GM12891 (cell line): ENCODE data around the gene CACYBP. TPM values are rescaled to one million over a fixed set of nuclear protein-coding genes. Genes with fewer than 3 reads are reported as not detected.

Experiments
- DNase-seq: peaks from one replicate; pipeline ENCODE4 v3.0.0; 2011; ENCODE audit warnings: low spot score; ENCODE audit not compliant: insufficient read length
- FAIRE-seq: peaks from 2 replicates; lab custom pipeline; 2011; peaks lifted over from hg19 to GRCh38; lab: Jason Lieb, UNC
- PAX5 ChIP-seq: IDR thresholded peaks from 2 replicates; pipeline ENCODE4 v1.6.1; 2011; ENCODE audit warnings: low read length, moderate library complexity, mild to moderate bottlenecking; ENCODE audit not compliant: insufficient read depth, severe bottlenecking
- POLR2A ChIP-seq: IDR thresholded peaks from 2 replicates; pipeline ENCODE4 v1.6.1; 2011; ENCODE audit warnings: low read depth, low read length, control low read depth
- POLR2AphosphoS5 ChIP-seq: IDR thresholded peaks from 2 replicates; pipeline ENCODE4 v1.6.1; 2011; ENCODE audit warnings: low read depth, low read length, control low read depth
- POU2F2 ChIP-seq: IDR thresholded peaks from 2 replicates; pipeline ENCODE4 v1.6.1; 2011; ENCODE audit warnings: low read depth, mild to moderate bottlenecking, control low read depth, low read length, moderate library complexity
- SPI1 ChIP-seq: IDR thresholded peaks from 2 replicates; pipeline ENCODE4 v1.6.1; 2011; ENCODE audit warnings: low read depth, low read length, control low read depth
- TAF1 ChIP-seq: IDR thresholded peaks from 2 replicates; pipeline ENCODE4 v1.6.1; 2011; ENCODE audit warnings: low read depth, low read length, control low read depth
- polyA plus RNA-seq: library from polyadenylated mRNA; unstranded; fragments of >200 nt; gene quantifications from one replicate; pipeline ENCODE4 v1.2.1, GENCODE V29; 2012; ENCODE audit warnings: low read depth, missing spikeins, inconsistent platforms; ENCODE audit not compliant: missing spikeins

CACYBP gene, protein sequence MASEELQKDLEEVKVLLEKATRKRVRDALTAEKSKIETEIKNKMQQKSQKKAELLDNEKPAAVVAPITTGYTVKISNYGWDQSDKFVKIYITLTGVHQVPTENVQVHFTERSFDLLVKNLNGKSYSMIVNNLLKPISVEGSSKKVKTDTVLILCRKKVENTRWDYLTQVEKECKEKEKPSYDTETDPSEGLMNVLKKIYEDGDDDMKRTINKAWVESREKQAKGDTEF
- 124 TPM for polyA plus RNA-seq

DNA sequence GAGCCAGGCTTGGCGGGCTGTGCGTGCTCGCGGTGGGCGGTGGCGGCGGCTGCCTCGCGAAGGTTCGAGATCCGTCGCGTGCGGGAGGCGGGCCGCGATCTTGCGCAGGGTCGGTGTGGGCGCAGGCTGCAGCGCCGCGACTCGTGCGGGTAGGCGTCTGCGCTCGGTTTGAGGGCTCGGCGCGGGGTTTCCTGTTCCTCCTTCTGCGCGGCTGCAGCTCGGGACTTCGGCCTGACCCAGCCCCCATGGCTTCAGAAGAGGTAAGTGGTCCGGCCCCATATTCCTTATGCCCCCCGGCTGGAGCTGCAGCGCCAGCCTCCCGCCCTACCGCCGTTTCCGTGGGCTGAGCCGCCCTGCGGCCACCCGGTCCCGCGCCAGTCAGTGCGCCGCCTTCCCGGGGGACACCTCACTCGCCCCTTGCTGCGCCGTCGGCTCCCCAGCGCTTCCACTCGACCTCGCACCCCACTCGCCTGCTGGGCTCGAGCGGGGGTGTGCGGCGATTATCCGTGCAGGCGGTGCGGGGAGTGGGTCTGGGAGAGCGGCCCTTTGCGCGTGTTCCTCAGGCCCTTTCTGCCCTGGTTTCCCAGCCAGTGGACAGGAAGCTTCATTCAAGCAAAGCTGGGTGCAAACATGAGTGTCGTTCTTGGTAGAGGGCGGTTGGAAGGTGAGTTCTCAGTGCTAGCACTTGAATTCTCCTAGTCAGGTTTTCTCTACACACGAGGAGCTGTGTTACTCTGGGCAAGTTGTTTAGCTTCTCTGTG is at the start of gene CACYBP:
Gene CACYBP, plus strand, starts transcription at position 12 of the 761 bp plus-strand sequence. Its CDS starts 234 bp downstream, at position 246.
- FAIRE-seq (peak; percentile 54), DNase-seq (peak; percentile 67)
- TF ChIP-seq SPI1 (peak; percentile 23; the same call in 1 of the 2 replicates), POLR2A (no peak), POU2F2 (peak; percentile 11; the same call in 1 of the 2 replicates)

DNA sequence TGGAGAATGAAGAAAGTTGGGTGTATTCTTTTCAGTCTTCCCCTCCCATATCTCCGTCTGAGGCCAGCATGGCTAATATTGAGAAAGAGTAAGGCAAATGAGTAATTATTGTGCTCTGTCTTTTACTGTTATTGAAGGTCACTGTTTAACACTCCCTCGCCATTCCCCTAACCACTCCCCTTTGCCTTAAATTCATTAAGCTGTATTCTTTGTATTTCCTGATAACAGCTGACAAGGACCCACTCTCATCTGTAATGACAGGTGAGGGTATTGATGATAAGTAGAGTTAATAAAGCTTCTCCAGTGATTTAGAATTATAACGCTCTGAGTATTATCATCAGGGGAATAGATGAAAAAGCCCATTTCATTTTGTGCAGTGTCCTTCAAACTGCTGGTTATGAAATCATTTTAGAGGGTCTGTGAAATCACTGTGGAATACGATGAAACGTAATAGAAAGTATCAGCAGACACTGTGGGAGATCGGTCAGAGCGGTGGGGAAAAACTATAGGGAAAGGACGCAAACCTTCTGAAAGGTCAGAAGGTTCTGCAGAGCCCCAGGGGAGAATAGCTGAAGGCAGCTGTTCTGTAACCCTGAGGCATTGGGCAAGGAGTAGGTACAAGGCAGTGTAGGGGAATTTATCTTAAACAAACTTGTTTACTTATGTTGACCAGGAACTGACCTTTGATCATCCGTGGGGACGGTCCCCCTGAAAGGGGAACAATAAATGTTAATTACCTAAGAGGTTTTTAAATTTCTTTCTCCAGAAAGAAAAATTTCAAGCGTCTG is 46.3 kb upstream of the CACYBP start:
- FAIRE-seq (peak; percentile 35), DNase-seq (no peak)
- TF ChIP-seq PAX5 = no peak
- TF ChIP-seq SPI1 = no peak
- TF ChIP-seq TAF1 = no peak
- no peak for TF ChIP-seq POLR2AphosphoS5
- no peak for TF ChIP-seq POU2F2
- TF ChIP-seq POLR2A = no peak

DNA sequence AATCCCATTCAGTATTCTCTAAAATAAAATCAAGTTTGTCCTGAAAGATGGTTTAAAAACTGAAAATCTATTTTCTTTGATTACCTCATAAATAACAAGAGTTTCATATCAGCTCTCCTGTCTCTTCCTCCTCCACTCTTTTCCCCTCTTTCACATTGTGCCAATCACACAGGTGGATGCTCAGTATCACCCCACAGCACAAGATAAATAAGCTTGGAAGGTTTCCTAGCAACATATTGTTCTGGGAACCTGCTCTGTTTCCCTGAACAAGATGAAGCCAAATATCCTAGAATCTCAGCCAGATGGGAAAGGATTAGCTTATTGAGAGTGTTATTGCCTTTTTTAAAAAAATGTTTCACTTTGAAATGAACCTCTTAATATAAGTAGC is 45.7 kb upstream of the CACYBP start:
- DNase-seq (no peak), FAIRE-seq (no peak)
- TF ChIP-seq PAX5 (no peak), POU2F2 (no peak), TAF1 (no peak), POLR2A (no peak), SPI1 (no peak), POLR2AphosphoS5 (no peak)

DNA sequence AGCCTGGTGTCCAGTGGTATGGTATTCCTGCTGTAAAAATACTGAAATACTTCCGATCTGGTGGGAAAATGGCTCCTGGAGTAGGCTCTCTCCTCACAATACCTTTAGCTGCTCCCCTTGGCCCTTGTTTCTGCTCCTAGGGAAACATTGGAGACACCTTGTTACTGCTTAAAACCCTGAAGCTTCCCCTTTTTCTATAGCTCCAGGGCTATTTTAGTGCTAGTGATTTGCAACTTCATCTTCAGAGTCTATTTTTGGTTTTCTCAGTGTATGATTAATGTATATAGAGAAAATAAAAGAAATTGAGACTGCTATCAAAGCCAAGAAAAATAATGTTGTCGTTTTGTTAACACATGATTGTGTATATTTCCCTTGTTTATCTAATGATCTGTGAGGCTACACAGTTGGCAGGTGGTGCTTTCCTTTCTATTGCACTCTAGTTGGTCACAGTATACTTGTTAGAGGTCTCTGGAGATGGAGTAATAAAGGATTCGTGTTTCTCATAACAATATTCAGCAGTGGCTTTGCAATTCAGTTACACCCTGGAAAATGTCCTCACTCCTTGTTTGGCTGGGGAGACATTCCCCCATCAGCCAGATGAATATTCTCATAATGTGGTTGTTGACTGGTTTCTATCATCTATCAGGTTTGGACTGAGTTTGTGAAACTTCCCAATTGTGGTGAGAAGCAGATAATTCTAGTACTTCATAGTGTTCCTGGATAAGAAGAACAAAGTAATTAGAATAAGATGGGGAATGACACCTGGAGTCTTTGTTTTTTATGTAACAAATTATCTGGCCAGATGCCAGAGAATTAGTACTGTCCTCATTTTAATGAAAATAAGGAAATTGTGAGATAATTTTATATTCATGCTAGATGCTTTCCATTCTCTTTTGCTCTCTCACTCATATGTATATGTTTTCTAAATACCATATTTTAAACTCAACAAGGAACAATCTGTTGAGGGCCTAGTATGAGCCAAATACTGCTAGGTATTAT is 44.8 kb upstream of the CACYBP start:
- FAIRE-seq (peak; percentile 28), DNase-seq (no peak)
- no peak for TF ChIP-seq TAF1
- no peak for TF ChIP-seq POLR2A
- no peak for TF ChIP-seq SPI1
- no peak for TF ChIP-seq POU2F2
- TF ChIP-seq PAX5 = no peak
- no peak for TF ChIP-seq POLR2AphosphoS5

DNA sequence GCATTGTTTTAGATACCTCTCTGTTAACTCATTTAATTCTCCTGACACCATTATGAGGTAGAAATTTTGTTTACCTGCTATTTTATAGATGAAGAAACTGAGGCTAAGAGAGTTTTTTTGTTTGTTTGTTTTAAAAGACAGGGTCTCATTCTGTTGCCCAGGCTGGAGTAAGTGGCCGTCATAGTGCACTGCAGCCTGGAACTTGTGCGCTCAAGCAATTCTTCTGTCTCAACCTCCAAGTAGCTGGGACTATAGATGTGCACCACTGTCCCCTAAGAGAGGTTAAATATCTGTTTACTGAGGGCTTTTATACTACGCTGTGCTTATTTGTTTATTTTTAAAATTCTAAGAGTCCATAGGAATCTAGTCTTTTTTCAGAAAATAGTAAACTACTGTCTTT is 43.7 kb upstream of the CACYBP start:
- FAIRE-seq (no peak), DNase-seq (no peak)
- TF ChIP-seq PAX5 (no peak), POLR2A (no peak), SPI1 (no peak), TAF1 (no peak), POLR2AphosphoS5 (no peak), POU2F2 (no peak)

DNA sequence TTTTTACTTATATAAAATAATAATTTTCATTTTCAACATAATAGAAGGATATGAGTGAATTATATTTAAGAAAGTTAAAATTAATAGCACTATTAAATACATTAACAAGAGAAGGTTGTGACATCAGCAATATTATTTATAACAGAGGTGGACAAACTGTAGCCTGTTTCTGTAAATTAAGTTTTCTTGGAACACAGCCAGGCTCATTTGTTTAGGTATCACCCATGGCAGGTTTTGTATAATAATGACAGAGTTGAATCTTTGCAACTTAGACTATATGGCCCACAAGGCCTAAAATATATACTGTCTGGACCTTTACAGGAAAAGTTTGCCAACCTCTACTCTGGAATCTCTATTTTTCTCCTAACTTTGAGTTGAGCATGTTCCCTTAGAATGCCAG is 42.8 kb upstream of the CACYBP start:
- TF ChIP-seq PAX5 = no peak
- TF ChIP-seq SPI1 = no peak
- TF ChIP-seq TAF1 = no peak
- TF ChIP-seq POU2F2 = no peak
- no peak for TF ChIP-seq POLR2AphosphoS5
- no peak for TF ChIP-seq POLR2A
- DNase-seq (no peak), FAIRE-seq (no peak)

DNA sequence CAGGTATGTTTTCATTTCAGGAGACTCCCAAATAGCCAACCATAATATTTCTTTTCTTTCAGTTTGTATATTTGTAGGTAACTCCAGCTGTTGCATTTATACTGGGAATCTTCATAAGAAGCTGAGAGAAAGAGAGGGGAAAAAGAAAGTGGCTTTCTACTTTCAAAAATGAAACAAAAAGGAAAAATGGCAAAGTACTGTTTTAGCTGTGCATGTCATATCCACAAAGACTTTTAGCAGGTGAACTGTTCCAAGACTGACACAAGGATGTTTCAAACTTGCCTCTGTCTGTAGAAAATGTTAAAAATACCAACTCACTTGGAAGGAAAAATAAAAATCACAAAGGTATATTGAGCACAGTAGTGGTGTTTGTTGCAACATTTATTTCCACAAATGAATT is 41.9 kb upstream of the CACYBP start:
- DNase-seq (no peak), FAIRE-seq (no peak)
- TF ChIP-seq SPI1 (no peak), POU2F2 (no peak), TAF1 (no peak), POLR2A (no peak), POLR2AphosphoS5 (no peak), PAX5 (no peak)

DNA sequence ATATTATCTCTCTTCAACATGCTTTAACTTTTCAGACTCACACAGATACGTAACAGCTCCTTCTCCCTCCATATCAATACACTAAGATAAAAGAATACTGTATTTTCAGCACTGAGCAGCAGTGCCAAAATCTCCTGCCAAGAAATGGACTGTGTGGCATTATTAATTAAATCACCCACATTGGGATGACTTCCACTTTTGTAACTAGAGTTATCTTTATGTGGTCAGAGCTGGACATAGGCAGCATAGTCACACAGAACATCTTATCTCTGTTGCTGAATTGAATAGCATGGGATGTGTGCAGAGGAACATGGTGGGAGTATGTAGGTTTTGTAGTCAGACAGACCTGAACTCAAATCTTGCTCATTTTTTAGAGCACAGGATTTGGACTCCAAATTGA is 41.4 kb upstream of the CACYBP start:
- no peak for DNase-seq
- TF ChIP-seq POLR2A = no peak
- no peak for TF ChIP-seq POU2F2
- no peak for TF ChIP-seq SPI1
- TF ChIP-seq PAX5 = no peak
- no peak for TF ChIP-seq TAF1
- TF ChIP-seq POLR2AphosphoS5 = no peak
- FAIRE-seq = no peak

DNA sequence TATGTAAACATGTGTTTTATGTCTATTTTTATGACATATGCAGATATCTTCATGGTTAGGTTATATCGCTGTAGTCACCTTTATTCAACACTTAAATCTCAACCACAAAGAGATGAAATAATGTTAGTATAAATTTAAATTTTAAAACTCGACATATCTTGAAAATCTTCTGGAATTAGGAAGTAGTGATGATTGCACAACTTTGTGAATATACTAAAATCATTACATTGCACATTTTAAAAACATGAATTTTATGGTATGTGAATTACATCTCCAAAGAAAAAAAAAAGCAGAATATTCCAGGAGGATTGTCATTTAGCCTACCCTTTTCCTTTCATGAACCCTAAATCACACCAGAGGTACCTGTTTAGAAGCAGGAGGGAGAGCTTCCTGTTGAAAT is 39.4 kb upstream of the CACYBP start:
- TF ChIP-seq POLR2A (no peak), TAF1 (no peak), POU2F2 (no peak), PAX5 (no peak), POLR2AphosphoS5 (no peak), SPI1 (no peak)
- FAIRE-seq = no peak
- DNase-seq = no peak
